NCI-H345 (cell line): ENCODE results near the gene GTF2H2C.
"Not testable (repeated sequence)": the region's sequence is repeated elsewhere in the genome, so short reads cannot be mapped to it uniquely, and the experiment has no call there.

Experiments
- DNase-seq: peaks from one replicate; lab custom pipeline; 2025; lab: John Stamatoyannopoulos, UW

Gene GTF2H2C

GRCh38 chr5:69566172-69566571 lies 6.2 kb downstream of the GTF2H2C start:
- DNase-seq = not testable (repeated sequence)

DNA sequence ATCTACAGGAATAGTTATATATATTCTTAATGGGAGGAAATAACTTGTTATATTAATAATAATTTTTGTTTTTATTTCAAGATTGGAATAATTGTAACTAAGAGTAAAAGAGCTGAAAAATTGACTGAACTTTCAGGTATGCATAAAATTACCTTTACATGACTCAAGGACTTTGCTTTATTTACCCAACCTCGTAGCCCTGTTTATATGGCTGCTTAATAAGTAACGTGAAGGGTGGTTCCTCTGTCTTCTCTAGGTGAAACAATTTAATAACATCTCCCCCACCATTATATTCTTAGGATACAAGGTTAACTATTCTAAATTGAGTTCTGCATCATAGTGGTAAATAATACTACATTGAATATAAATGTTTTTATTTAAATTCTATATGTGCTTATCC lies 8.1 kb downstream of the GTF2H2C start:
- not testable (repeated sequence) for DNase-seq

DNA sequence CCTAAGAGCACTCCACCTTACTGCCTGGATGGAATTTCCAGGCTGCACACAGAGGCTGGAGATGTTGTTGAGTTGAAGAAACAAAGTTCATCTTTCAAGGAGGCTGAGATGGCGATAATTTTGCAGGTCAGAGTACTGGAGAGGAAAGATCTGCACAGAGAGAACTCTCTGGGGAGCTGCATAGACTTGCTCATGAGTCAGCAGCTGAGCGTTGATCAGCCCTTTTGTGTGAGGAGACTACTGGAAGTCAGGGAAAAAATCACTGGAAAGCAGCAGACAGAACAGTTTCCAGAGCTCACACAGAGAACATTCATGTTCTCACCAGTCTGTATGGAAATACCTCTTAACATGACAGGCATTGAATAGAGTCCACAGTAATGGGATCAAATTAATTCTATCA lies 23.4 kb downstream of the GTF2H2C start:
- DNase-seq = not testable (repeated sequence)

DNA sequence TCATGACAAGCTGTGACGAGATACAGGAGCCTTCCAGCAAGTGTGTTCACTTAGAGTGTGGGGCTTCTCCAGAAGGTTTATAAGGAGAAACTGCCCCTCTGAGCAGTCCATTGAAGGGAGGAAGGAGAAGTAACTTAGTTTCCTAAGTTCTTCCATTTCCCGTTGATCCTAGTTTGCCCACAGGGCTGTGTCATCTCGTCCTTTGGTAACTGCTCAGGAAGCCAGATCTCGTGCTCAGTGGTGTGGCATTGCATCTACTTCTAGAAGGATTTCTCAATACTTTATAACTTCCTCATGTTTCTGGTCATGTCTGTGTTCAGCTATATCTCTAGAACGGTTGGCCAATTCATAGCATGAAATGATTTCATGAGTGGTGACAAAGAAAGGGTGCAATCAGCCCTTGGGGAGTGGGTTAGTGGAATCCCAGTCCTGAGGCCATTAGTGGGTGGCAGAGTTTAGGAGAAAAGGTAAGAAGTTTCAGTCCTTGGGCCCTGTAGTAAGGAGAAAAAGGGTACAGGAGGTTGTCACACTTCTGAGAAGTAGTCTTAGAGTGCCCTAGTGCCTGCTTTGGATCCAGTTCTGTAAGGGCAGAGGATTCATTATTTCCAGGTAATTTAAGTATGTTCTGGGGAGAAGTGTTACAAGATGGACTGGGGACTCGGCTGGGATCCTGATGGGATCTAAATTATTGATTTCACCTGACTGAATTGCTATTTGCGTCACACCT lies 36.3 kb downstream of the GTF2H2C start:
- not testable (repeated sequence) for DNase-seq

- DNase-seq = not testable (repeated sequence)
Observed at GRCh38 chr5:69601947-69602346, 42.0 kb downstream of the GTF2H2C start.

GRCh38 chr5:69606839-69607238 lies 46.8 kb downstream of the GTF2H2C start:
- DNase-seq = not testable (repeated sequence)

GRCh38 chr5:69607750-69608149 lies 47.8 kb downstream of the GTF2H2C start:
- not testable (repeated sequence) for DNase-seq

GRCh38 chr5:69608861-69609496 lies 49.0 kb downstream of the GTF2H2C start:
- DNase-seq = not testable (repeated sequence)

GRCh38 chr5:69614843-69615242 lies 54.9 kb downstream of the GTF2H2C start:
- DNase-seq = not testable (repeated sequence)

DNA sequence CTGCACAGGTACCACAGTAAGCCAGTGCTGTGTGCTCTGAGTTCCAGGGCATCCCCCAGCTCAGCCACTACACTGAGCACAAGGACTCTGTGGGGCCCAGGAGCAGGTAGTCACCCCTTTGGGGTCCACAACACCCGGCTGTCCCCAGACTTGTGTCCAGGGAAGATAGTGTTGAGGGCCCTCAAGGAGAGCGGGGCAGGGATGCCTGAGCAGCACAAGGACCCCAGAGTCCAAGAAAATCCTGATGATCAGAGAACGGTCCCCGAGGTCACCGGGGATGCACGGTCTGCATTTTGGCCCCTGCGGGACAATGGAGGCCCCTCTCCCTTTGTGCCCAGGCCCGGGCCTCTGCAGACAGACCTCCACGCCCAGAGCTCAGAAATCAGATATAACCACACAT lies 71.9 kb downstream of the GTF2H2C start:
- not testable (repeated sequence) for DNase-seq
